PC-9 (cell line): Measurements from ENCODE around the gene ASB16. TPM values are rescaled to one million over a fixed set of nuclear protein-coding genes. Genes with fewer than 3 reads are reported as not detected.

ENCODE experiments used
- BruUV-seq: library from RNA; stranded (reverse); fragments of 400-500 nt; replicated peaks from 2 replicates; lab custom pipeline; 2021; lab: Mats Ljungman, UMichigan
- CTCF ChIA-PET: fragments of 300-600 bp; sonication (Branson Sonifier 250); formaldehyde crosslinking; loops from one replicate; lab custom pipeline; 2022; ENCODE audit warnings: antibody characterized with exemption; lab: Charles Lee
- POLR2A ChIA-PET: fragments of 300-600 bp; sonication (Branson Sonifier 250); formaldehyde crosslinking; loops from one replicate; lab custom pipeline; 2022; ENCODE audit warnings: antibody characterized with exemption; ENCODE audit not compliant: unreplicated experiment; lab: Charles Lee
- DNase-seq, 2 experiments: peaks; one replicate each; pipeline versions ENCODE4 v3.0.0 to v3.0.0-alpha.2; 2015 to 2022; ENCODE audit warnings: mixed read lengths in 1 of 2
- H2AFZ ChIP-seq: fragments of 200-600 bp; sonication (generic); 2 replicates; pipeline ENCODE4 v1.8.1; 2017; ENCODE audit warnings: antibody characterized with exemption
- H3F3A ChIP-seq: fragments of 200-600 bp; sonication (generic); 2 replicates; pipeline ENCODE4 v1.8.1; 2017; ENCODE audit warnings: antibody characterized with exemption, mild to moderate bottlenecking, low read depth; ENCODE audit not compliant: insufficient read depth
- H3K27ac ChIP-seq: fragments of 200-600 bp; sonication (generic); 2 replicates; pipeline ENCODE4 v1.6.1; 2016; ENCODE audit warnings: mixed run types
- H3K27me3 ChIP-seq: fragments of 200-600 bp; sonication (generic); 2 replicates; pipeline ENCODE4 v1.6.1; 2016; ENCODE audit warnings: low read depth, mixed run types; ENCODE audit not compliant: insufficient read depth
- H3K36me3 ChIP-seq: fragments of 200-600 bp; sonication (generic); 2 replicates; pipeline ENCODE4 v1.6.1; 2016; ENCODE audit warnings: low read depth, mixed run types
- H3K4me1 ChIP-seq: fragments of 200-600 bp; sonication (generic); replicated peaks from 2 replicates; pipeline ENCODE4 v1.6.1; 2016; ENCODE audit warnings: mixed run types; ENCODE audit not compliant: insufficient read depth
- H3K4me2 ChIP-seq: fragments of 200-600 bp; sonication (generic); 2 replicates; pipeline ENCODE4 v1.6.1; 2017; ENCODE audit warnings: mixed run types
- H3K4me3 ChIP-seq: fragments of 200-600 bp; sonication (generic); 2 replicates; pipeline ENCODE4 v1.6.1; 2016; ENCODE audit warnings: mixed run types
- H3K79me2 ChIP-seq: fragments of 200-600 bp; sonication (generic); 2 replicates; pipeline ENCODE4 v1.6.1; 2017; ENCODE audit warnings: low read depth, mixed run types
- H3K9me2 ChIP-seq: fragments of 200-600 bp; sonication (generic); 2 replicates; pipeline ENCODE4 v1.8.1; 2017; ENCODE audit warnings: mild to moderate bottlenecking; ENCODE audit not compliant: insufficient read depth
- H3K9me3 ChIP-seq: fragments of 200-600 bp; sonication (generic); 2 replicates; pipeline ENCODE4 v1.8.1; 2016; ENCODE audit warnings: low read depth; ENCODE audit not compliant: insufficient read depth
- H4K20me1 ChIP-seq: fragments of 200-600 bp; sonication (generic); 2 replicates; pipeline ENCODE4 v1.8.1; 2017; ENCODE audit not compliant: insufficient read depth
- CTCF ChIP-seq: fragments of 200-600 bp; sonication (generic); conservative IDR thresholded peaks from 2 replicates; pipeline ENCODE4 v1.6.1; 2017; ENCODE audit warnings: mixed run types, antibody characterized with exemption, mild to moderate bottlenecking, moderate library complexity
- EZH2 ChIP-seq: fragments of 200-600 bp; sonication (generic); IDR thresholded peaks from 2 replicates; pipeline ENCODE4 v1.8.0; 2017; ENCODE audit warnings: antibody characterized with exemption, low read depth
- intact Hi-C: fragments of 100-400 bp; cut with micrococcal nuclease; formaldehyde crosslinking; loops from one replicate; pipeline ENCODE4 v1.10.0; 2022; ENCODE audit not compliant: unreplicated experiment
- total RNA-seq: library from RNA; stranded (reverse); gene quantifications from 2 replicates; pipeline ENCODE4 v1.2.3, GENCODE V29; 2021

Gene ASB16
- total RNA-seq, 1 experiment from 2014 or later = not detected

GRCh38 chr17:44199553-44200477 is 29.3 kb downstream of the ASB16 start, which contains the start of gene ATXN7L3:
TSS of gene ATXN7L3 (minus strand) at chr17:44199884. CDS start at chr17:44198070, 1,814 bp downstream.
- H3K4me1 ChIP-seq = peaks cover 35% of the 10 kb centered on the region
- ChIA-PET CTCF (interaction anchor here (0.7 kb wide), 1 partner anchor 22 kb away, joined by 8 read pairs; no protein-coding TSS in a partner anchor), POLR2A (interaction anchor here (0.6 to 0.7 kb wide), 4 partner anchors 13 to 571 kb away, joined by 6 to 15 read pairs (median 10); no protein-coding TSS in a partner anchor)
- no TSS peak for BruUV-seq
- H3K36me3 ChIP-seq = peaks cover 3% of the 10 kb centered on the region
- no peak for TF ChIP-seq EZH2
- no peak for TF ChIP-seq CTCF
- peak; percentile 90 to 97 for DNase-seq
- H3F3A ChIP-seq = peaks cover 41% of the 10 kb centered on the region
- intact Hi-C loops = loop anchor here (1.0 kb wide), 1 partner anchor 18 kb away; no protein-coding TSS in a partner anchor
- peak within 1 kb of the TSS; percentile 77 for H3K27ac ChIP-seq
- peaks cover 45% of the 10 kb centered on the region for H3K79me2 ChIP-seq
- peak within 1 kb of the TSS; percentile 93 for H2AFZ ChIP-seq
- no peaks in the 10 kb centered on the region; the same call in 1 of the 2 replicates for H4K20me1 ChIP-seq
- peak within 1 kb of the TSS; percentile 94 for H3K4me2 ChIP-seq
- H3K27me3 ChIP-seq = no peaks in the 10 kb centered on the region
- H3K9me2 ChIP-seq = no peaks in the 10 kb centered on the region
- peak within 1 kb of the TSS; percentile 92 for H3K4me3 ChIP-seq
- no peaks in the 10 kb centered on the region for H3K9me3 ChIP-seq

GRCh38 chr17:44200478-44201155 is 30.1 kb downstream of the ASB16 start:
- peak overlapping the region; percentile 77 for H3K27ac ChIP-seq
- H3F3A ChIP-seq = peaks cover 44% of the 10 kb centered on the region
- peak overlapping the region; percentile 92 for H3K4me3 ChIP-seq
- peak overlapping the region; percentile 93 for H2AFZ ChIP-seq
- no peak for DNase-seq
- TF ChIP-seq CTCF = no peak
- no peak for TF ChIP-seq EZH2
- intact Hi-C loops = loop anchor here (1.0 kb wide), 1 partner anchor 18 kb away; no protein-coding TSS in a partner anchor
- H3K79me2 ChIP-seq = peaks cover 37% of the 10 kb centered on the region
- no peaks in the 10 kb centered on the region for H3K9me2 ChIP-seq
- H4K20me1 ChIP-seq = no peaks in the 10 kb centered on the region; the same call in 1 of the 2 replicates
- no peaks in the 10 kb centered on the region for H3K27me3 ChIP-seq
- H3K9me3 ChIP-seq = no peaks in the 10 kb centered on the region
- H3K36me3 ChIP-seq = no peaks in the 10 kb centered on the region; the same call in none of the 2 replicates
- BruUV-seq = TSS peak; percentile 51
- peaks cover 35% of the 10 kb centered on the region for H3K4me1 ChIP-seq
- ChIA-PET POLR2A (no interaction called here), CTCF (no interaction called here)
- H3K4me2 ChIP-seq = peak overlapping the region; percentile 94

DNA sequence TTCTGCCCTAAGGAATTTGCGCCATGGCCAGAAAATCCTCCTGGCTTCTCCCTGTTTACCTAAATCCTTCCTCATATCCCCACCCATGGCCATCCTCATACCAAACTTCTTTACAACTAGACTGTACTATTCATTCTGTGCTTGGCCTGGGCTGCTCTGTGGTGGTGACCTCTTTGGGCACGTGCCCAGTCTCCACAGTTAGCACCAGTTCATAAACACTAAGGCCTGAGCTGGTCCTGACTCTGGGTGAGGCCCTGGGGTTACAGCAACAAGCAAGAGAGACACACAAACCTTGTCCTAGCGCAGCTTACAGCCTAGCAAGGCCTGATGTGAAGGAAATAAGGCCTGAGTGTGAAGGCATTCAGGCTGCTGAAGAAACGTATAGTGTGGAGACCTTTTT is 32.3 kb downstream of the ASB16 start:
- H3K9me3 ChIP-seq = no peaks in the 10 kb centered on the region
- H3K9me2 ChIP-seq = no peaks in the 10 kb centered on the region
- no peak overlapping the region for H3K4me3 ChIP-seq
- no peak for DNase-seq
- H3K27ac ChIP-seq = no peak overlapping the region
- peaks cover 31% of the 10 kb centered on the region for H3K4me1 ChIP-seq
- H3K36me3 ChIP-seq = no peaks in the 10 kb centered on the region
- peaks cover 25% of the 10 kb centered on the region for H3K79me2 ChIP-seq
- no peak overlapping the region for H3K4me2 ChIP-seq
- BruUV-seq = no TSS peak
- no peak overlapping the region for H2AFZ ChIP-seq
- ChIA-PET POLR2A (no interaction called here), CTCF (no interaction called here)
- no peaks in the 10 kb centered on the region for H3K27me3 ChIP-seq
- intact Hi-C loops = no loop called here
- TF ChIP-seq CTCF = no peak
- no peak for TF ChIP-seq EZH2
- H3F3A ChIP-seq = peaks cover 49% of the 10 kb centered on the region
- H4K20me1 ChIP-seq = no peaks in the 10 kb centered on the region
